Stimulated activated memory B cell treated with anti-CD40 and anti-IgM and Interleukin-4, amounts not matched to agents 10 μg/mL and 1 μg/mL and 100 μg/mL, for 72 hours (primary cell): ENCODE data around the gene HOXB1.
A peak's percentile ranks its signal among the peaks of the same experiment; 100 is the strongest.

Source experiments
- ATAC-seq: fragments of 150-1000 bp; cut with Tn5 transposase; 2 replicates; pipeline ENCODE4 v1.10.0; 2021
- H3K27ac Mint-ChIP-seq: one replicate; pipeline ENCODE4 v1.8.0; 2022; ENCODE audit warnings: mild to moderate bottlenecking, mixed read lengths
- H3K27me3 Mint-ChIP-seq: one replicate; pipeline ENCODE4 v1.8.0; 2022; ENCODE audit warnings: mixed read lengths
- H3K36me3 Mint-ChIP-seq: one replicate; pipeline ENCODE4 v1.8.0; 2022; ENCODE audit warnings: mixed read lengths
- H3K4me1 Mint-ChIP-seq: one replicate; pipeline ENCODE4 v1.8.0; 2022; ENCODE audit warnings: mixed read lengths
- H3K4me3 Mint-ChIP-seq: one replicate; pipeline ENCODE4 v1.8.0; 2022; ENCODE audit warnings: mild to moderate bottlenecking, moderate library complexity, mixed read lengths
- H3K9me3 Mint-ChIP-seq: one replicate; pipeline ENCODE4 v1.8.0; 2022; ENCODE audit warnings: mixed read lengths

Gene HOXB1

GRCh38 chr17:48506246-48506645 lies 24.6 kb downstream of the HOXB1 start:
- ATAC-seq, result no peak
- no peaks in the 10 kb centered on the region for H3K9me3 Mint-ChIP-seq
- no peak overlapping the region for H3K27ac Mint-ChIP-seq
- peaks cover 64% of the 10 kb centered on the region for H3K27me3 Mint-ChIP-seq
- no peak overlapping the region for H3K4me3 Mint-ChIP-seq
- H3K4me1 Mint-ChIP-seq, result peaks cover 7% of the 10 kb centered on the region
- H3K36me3 Mint-ChIP-seq, result no peaks in the 10 kb centered on the region

GRCh38 chr17:48505788-48506187 lies 25.0 kb downstream of the HOXB1 start:
- ATAC-seq, result peak; percentile 72
- H3K27ac Mint-ChIP-seq, result no peak overlapping the region
- no peak overlapping the region for H3K4me3 Mint-ChIP-seq
- peaks cover 3% of the 10 kb centered on the region for H3K4me1 Mint-ChIP-seq
- no peaks in the 10 kb centered on the region for H3K9me3 Mint-ChIP-seq
- H3K36me3 Mint-ChIP-seq, result no peaks in the 10 kb centered on the region
- peaks cover 60% of the 10 kb centered on the region for H3K27me3 Mint-ChIP-seq

- no peak for ATAC-seq
- no peaks in the 10 kb centered on the region for H3K36me3 Mint-ChIP-seq
- H3K27me3 Mint-ChIP-seq, result peaks cover 59% of the 10 kb centered on the region
- no peaks in the 10 kb centered on the region for H3K4me1 Mint-ChIP-seq
- no peaks in the 10 kb centered on the region for H3K9me3 Mint-ChIP-seq
- H3K27ac Mint-ChIP-seq, result no peak overlapping the region
- H3K4me3 Mint-ChIP-seq, result no peak overlapping the region
Observed at GRCh38 chr17:48504953-48505352, 25.9 kb downstream of the HOXB1 start.

- Mint-ChIP-seq H3K27me3 (peaks cover 49% of the 10 kb centered on the region), H3K9me3 (no peaks in the 10 kb centered on the region), H3K4me3 (no peak overlapping the region), H3K27ac (no peak overlapping the region), H3K4me1 (no peaks in the 10 kb centered on the region), H3K36me3 (no peaks in the 10 kb centered on the region)
- ATAC-seq, result no peak
Observed at GRCh38 chr17:48503747-48504146, 27.1 kb downstream of the HOXB1 start.

- no peaks in the 10 kb centered on the region for H3K4me1 Mint-ChIP-seq
- H3K36me3 Mint-ChIP-seq, result no peaks in the 10 kb centered on the region
- no peak for ATAC-seq
Observed at GRCh38 chr17:48502901-48503300, 27.9 kb downstream of the HOXB1 start.

DNA sequence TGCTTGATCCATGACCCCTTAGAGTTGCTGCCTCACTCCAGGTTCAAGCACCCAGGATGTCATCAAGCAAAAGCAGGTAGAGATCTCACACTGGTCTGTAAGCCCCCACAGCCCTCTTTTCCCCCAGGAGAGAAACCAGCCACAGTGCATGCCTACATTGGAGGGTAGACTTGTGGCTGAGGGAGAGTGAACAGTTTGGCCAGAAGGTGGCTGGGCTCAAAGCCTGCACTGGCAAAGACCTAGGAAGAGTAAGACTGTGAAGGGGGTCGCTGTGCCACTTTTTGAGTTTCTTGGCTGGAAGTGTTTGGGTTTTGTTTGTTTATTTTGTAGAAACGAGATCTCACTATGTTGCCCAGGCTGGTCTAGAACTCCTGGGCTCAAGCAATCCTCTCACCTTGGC lies 28.5 kb downstream of the HOXB1 start:
- Mint-ChIP-seq H3K9me3 (no peaks in the 10 kb centered on the region), H3K4me3 (no peak overlapping the region), H3K4me1 (no peaks in the 10 kb centered on the region), H3K36me3 (no peaks in the 10 kb centered on the region), H3K27ac (no peak overlapping the region), H3K27me3 (peaks cover 41% of the 10 kb centered on the region)
- ATAC-seq, result no peak

More at GRCh38 chr17:48502901-48503300, 27.9 kb downstream of the HOXB1 start:
- Mint-ChIP-seq H3K9me3 (no peaks in the 10 kb centered on the region), H3K27me3 (peaks cover 41% of the 10 kb centered on the region), H3K27ac (no peak overlapping the region), H3K4me3 (no peak overlapping the region)

DNA sequence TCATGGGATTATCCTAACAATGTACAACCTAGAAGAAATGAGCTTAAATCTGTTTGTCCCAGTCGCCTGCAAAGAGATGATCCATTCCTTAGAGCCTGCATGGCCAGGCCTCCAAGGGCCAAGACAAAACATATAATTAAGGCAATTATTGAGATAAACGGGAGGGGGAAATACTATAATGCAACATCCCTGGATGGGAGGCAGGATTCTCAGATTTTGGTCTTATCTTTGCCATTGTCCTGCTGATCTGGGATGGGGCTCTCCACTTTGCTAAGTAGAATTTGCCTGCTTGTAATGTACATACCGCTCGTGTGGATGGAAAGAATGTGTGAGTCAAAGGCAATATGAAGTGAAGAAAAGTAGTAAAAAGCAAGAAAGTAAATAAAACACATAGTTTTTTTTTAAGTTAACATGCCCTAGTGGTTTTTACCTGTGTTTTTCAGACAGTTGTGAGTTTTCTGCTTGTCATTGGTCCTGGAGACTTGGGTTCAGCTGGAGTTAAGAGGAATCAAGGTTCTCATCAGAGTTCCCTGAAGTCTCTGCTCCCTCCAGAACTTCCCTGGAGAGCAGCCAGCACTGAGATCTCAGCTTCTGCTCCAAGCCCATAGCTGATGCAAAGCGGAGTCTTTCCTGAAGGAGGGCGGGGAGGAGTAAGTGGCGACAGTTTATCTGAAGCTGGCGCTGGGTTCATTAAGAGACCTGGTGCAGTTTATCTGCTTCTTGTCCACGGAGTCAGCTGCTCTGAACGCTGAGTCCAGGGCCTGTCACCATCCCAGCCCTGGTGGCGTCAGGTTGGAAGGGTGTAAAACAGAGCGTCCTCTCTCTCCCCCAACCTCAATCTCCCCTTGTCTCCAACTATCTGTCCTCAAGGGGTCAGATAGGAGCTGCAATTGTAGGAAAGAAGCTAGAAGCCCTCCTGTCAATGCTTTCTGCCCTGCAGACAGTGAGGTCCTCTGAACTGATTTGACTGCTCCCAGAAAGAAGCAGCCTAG lies 30.1 kb downstream of the HOXB1 start:
- H3K36me3 Mint-ChIP-seq, result no peaks in the 10 kb centered on the region
- no peak for ATAC-seq
- no peak overlapping the region for H3K27ac Mint-ChIP-seq
- H3K9me3 Mint-ChIP-seq, result no peaks in the 10 kb centered on the region
- H3K27me3 Mint-ChIP-seq, result peaks cover 44% of the 10 kb centered on the region
- H3K4me3 Mint-ChIP-seq, result no peak overlapping the region
- H3K4me1 Mint-ChIP-seq, result no peaks in the 10 kb centered on the region

GRCh38 chr17:48499735-48500434 lies 30.9 kb downstream of the HOXB1 start:
- Mint-ChIP-seq H3K4me3 (no peak overlapping the region), H3K4me1 (no peaks in the 10 kb centered on the region), H3K36me3 (no peaks in the 10 kb centered on the region), H3K27me3 (peaks cover 53% of the 10 kb centered on the region), H3K9me3 (no peaks in the 10 kb centered on the region), H3K27ac (no peak overlapping the region)
- ATAC-seq, result no peak

DNA sequence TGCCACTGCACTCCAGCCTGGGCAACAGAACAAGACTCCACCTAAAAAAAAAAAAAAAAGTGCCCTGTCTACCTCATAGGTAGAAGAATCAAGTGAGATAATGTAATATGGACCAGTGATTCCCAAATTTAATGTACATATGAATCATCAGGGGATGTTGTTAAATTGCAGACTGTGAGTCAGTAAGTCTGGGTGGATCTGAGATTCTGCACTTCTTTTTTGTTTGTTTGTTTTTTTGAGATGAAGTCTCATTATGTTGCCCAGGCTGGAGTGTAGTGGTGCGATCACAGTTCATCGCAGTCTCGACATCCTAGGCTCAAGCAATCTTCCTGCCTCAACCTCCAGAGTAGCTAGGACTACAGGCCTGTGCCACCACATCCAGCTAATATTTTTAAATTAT lies 31.6 kb downstream of the HOXB1 start:
- Mint-ChIP-seq H3K27ac (no peak overlapping the region), H3K4me1 (no peaks in the 10 kb centered on the region), H3K36me3 (no peaks in the 10 kb centered on the region), H3K9me3 (no peaks in the 10 kb centered on the region), H3K4me3 (no peak overlapping the region), H3K27me3 (peaks cover 54% of the 10 kb centered on the region)
- no peak for ATAC-seq

GRCh38 chr17:48498164-48498850 lies 32.5 kb downstream of the HOXB1 start:
- Mint-ChIP-seq H3K4me1 (no peaks in the 10 kb centered on the region), H3K9me3 (no peaks in the 10 kb centered on the region), H3K27me3 (peaks cover 54% of the 10 kb centered on the region), H3K4me3 (no peak overlapping the region), H3K27ac (no peak overlapping the region), H3K36me3 (no peaks in the 10 kb centered on the region)
- no peak for ATAC-seq

DNA sequence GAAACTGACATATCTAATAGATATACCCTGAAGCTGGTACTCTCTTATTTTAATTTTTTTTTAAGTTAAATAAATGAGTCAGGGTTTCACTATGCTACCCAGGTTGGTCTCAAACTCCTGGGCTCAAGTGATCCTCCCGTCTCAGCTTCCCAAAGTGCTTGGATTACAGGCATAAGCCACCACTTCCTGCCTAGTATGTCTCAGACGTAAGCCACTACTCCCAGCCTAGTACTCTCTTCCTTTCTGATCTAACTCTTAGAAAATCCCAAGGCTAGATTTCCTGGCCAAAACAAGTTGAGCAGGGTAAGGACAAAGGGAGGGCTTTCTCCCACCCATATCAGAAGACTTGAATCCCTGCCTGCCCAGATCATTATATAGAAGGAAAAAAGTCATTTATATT lies 33.7 kb downstream of the HOXB1 start:
- no peak overlapping the region for H3K27ac Mint-ChIP-seq
- H3K4me3 Mint-ChIP-seq, result no peak overlapping the region
- H3K4me1 Mint-ChIP-seq, result peaks cover 10% of the 10 kb centered on the region
- H3K36me3 Mint-ChIP-seq, result no peaks in the 10 kb centered on the region
- ATAC-seq, result no peak
- no peaks in the 10 kb centered on the region for H3K9me3 Mint-ChIP-seq
- peaks cover 47% of the 10 kb centered on the region for H3K27me3 Mint-ChIP-seq

- Mint-ChIP-seq H3K4me1 (peaks cover 24% of the 10 kb centered on the region), H3K27ac (no peak overlapping the region), H3K9me3 (no peaks in the 10 kb centered on the region), H3K36me3 (no peaks in the 10 kb centered on the region), H3K4me3 (no peak overlapping the region), H3K27me3 (peaks cover 51% of the 10 kb centered on the region)
- ATAC-seq, result no peak
Observed at GRCh38 chr17:48494335-48494734, 36.5 kb downstream of the HOXB1 start.

DNA sequence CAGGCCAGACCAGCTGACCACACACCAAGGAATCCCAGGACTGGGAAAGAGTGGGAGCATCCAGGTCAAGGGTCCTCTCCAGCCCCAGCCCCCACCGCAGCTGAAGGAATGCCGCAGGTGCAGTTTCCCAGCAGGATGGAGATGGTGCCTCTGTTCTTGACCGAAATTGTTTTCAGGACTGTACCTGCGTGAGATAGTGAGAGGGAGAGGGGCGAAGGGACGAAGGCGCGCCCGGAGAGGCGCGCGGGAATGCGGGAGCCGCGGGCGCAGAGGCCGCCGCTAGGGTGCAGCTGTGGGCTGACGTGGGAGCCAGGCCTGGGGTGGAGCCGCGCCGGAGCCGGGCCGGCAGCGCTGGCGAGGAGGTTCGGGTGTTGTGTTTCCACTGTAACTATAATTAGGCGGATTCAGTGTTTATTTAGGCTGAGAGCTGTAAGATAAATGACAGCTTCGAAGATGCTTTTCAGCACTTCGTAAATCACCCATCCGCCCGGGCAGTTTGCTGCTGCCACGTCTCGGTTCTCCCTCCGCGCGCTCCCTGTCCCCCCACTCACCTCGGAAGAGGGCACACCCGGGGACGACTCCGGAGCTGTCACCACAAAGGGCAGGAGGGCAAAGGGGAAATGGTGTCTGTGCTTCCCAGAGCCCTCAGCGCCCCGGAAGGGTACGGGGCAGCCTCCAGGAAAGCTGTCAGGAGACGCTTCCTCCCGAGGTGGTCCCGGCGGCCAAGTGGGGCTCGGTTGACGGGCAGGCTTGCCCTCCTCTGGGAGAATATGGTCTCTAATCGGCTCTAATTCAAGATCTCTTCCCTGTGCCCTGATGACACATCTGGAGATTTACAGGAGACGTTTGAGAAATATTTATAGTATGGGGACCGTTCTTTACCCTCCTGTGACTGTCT lies 38.2 kb downstream of the HOXB1 start:
- Mint-ChIP-seq H3K36me3 (no peaks in the 10 kb centered on the region), H3K9me3 (no peaks in the 10 kb centered on the region), H3K4me1 (peaks cover 24% of the 10 kb centered on the region), H3K27me3 (peaks cover 66% of the 10 kb centered on the region), H3K27ac (no peak overlapping the region), H3K4me3 (peak overlapping the region; percentile 26)
- peak; percentile 76 for ATAC-seq

- H3K27ac Mint-ChIP-seq, result no peak overlapping the region
Observed at GRCh38 chr17:48491527-48492273, 39.1 kb downstream of the HOXB1 start.

More at GRCh38 chr17:48491527-48492273, 39.1 kb downstream of the HOXB1 start:
- Mint-ChIP-seq H3K4me1 (peaks cover 24% of the 10 kb centered on the region), H3K36me3 (no peaks in the 10 kb centered on the region), H3K9me3 (no peaks in the 10 kb centered on the region), H3K27me3 (peaks cover 76% of the 10 kb centered on the region), H3K4me3 (no peak overlapping the region)
- ATAC-seq, result peak; percentile 82
